Embryonic facial prominence (tissue), 1 donor: ENCODE data around the gene RABIF.
"Not testable (repeated sequence)": the region's sequence is repeated elsewhere in the genome, so short reads cannot be mapped to it uniquely, and the experiment has no call there.

Source experiments
- DNase-seq: peaks from one replicate; pipeline ENCODE4 v3.0.0-alpha.2; 2016; ENCODE audit errors: extremely low spot score

RABIF gene

DNA sequence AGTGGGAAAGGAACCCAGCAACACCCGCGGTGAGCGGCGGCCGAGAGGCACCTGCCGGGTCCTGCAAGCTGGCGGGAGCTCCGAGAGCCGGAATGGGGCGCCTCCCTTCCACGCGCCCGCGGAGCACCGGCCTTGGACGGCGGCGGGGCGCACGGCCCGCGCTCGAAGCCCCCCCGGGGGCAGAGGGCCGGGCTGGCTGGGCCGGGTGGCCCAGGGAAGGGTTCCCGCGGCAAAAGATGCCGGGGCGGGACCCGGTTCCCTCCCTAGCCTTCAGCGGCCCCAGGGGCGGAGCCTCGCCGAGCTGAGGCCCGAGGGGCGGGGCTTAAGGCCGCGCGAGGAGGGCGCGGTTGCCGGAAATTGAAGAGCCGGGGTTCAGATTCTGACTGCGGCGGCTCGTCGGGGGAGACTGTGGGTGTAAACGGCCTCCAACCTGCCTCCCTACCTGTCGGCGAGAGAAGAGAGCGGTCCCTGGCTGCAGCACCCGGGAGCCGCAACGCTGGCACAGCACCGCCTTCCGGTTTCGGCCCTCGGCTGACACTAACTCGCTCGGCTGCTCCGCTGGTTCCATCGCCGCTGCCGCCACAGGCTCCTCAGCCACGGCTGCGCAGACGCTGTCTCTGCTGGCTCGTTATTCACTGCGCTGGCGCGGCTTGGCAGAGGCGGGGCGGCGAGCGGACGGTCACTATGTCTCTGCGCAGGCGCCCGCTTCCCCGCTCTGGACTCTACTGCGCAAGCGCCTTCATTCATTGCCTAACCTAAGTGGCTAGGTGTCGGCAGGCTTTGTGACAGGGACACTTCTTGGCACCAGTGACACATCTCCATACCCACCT, at the start of gene RABIF:
Gene RABIF, minus strand, starts transcription at position 619 of the 830 bp plus-strand sequence. Its CDS starts 51 bp downstream, at position 568.
- peak; percentile 87 for DNase-seq

- DNase-seq: no peak
Observed at GRCh38 chr1:202938287-202938925, 49.5 kb upstream of the RABIF start.

- DNase-seq: not testable (repeated sequence)
Observed at GRCh38 chr1:202936409-202936808, 47.5 kb upstream of the RABIF start.

DNA sequence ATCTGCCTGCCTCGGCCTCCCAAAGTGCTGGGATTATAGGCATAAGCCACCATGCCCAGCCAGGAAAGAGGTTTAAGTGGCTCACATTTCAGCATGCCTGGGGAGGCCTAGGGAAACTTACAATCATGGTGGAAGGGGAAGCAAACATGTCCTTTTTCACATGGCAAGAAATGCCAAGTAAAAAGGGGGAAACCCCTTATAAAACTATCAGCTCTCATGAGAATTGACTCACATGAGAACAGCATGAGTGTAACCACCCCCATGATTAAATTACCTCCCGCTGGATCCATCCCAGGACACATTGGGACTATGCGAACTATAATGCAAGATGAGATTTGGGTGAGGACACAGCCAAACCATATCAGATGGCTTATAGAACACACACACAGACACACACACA, 46.9 kb upstream of the RABIF start:
- no peak for DNase-seq

DNA sequence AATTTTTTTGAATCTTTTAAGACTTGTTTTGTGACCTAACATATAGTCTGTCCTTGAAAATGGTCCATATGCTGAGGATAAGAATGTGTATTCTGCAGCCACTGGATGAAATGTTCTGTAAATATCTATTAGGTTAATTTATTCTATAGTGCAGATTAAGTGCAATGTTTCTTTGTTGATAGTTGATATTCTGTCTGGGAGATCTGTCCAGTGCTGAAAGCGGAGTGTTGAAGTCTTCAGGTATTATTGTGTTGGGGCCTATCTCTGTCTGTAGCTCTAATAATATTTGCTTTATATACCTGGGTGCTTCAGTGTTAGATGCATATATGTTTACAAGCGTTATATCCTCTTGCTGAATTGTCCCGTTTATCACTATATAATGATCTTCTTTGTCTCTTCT, 45.8 kb upstream of the RABIF start:
- DNase-seq: no peak

DNA sequence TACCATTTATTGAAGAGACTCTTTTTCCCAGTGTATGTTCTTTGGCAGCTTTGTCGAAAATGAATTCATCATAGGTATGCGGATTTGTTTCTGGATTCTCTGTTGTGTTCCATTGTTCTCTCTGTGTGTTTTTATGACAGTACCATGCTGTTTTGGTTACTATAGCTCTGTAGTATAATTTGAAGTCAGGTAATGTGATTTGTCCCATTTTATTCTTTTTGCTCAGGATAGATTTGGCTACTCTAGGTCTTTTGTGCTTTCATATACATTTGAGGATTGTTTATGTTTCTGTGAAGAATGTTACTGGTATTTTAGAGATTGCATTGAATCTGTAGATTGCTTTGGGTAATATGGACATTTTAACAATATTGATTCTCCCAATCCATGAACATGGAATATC, 43.5 kb upstream of the RABIF start:
- DNase-seq: no peak

GRCh38 chr1:202926581-202927491, 37.9 kb upstream of the RABIF start, which contains the start of gene KLHL12:
TSS of gene KLHL12 (minus strand) at chr1:202927234. CDS start at chr1:202925162, 2,072 bp downstream.
- peak; percentile 94 for DNase-seq

GRCh38 chr1:202923533-202923932, 34.6 kb upstream of the RABIF start:
- DNase-seq: no peak

DNA sequence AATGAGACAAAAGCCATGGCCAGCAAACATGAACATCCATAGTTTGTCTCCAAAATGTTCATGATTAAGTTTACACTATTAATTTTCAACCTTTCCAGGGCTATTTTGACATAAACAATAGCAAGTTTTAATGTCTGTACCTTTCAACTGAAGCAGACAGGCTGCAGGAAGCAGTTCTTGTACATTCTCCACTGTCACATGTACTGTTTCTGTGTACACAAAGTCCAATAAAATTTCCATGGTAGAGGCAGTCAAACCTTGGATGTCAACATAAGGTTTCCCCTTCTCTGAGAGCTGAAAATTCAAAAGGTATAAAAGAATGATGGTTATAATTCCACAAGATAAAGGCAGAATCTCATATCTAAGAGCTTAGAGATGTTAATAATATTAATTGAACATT, 30.7 kb upstream of the RABIF start:
- DNase-seq: no peak

- no peak for DNase-seq
Observed at GRCh38 chr1:202915146-202915545, 26.2 kb upstream of the RABIF start.

GRCh38 chr1:202912476-202912875, 23.5 kb upstream of the RABIF start:
- DNase-seq: not testable (repeated sequence)

- no peak for DNase-seq
Observed at GRCh38 chr1:202909494-202909893, 20.5 kb upstream of the RABIF start.

DNA sequence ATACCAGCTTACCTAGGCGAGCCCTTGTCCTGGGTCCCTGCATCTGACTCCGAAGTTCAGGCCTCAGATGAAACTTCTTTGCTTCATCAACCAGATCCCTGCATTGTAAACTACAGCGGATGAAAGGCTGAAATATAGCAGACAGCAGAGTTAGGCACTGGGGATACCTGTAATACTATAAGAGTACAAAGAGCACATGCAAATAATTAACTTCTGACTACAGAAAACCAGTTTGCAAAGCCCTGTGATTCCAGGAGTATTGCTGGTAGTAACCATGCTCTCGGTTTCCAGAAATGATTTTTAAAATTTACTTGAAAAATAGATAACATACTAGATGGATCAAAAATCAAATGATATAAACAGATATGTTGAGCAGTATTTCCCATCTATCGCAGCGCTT, 20.0 kb upstream of the RABIF start:
- no peak for DNase-seq

DNA sequence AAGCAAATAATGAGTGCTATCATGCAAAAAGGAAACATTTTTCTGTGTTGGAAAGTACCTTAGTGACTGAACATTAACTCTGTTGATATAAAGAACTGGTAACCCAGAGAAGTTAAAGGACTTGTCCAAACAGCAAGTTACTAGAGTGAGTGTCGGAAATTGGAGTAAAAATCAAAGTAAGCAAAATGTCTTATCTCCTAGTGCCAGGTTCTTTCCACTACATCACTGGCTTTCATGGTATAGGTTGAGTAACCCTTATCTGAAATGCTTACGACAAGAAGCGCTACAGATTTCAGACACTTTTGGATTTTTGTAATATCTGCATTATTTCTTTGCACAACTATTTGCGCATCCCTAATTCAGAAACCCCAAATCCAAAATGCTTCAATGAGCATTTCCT, 16.4 kb upstream of the RABIF start:
- DNase-seq: no peak

GRCh38 chr1:202903808-202904207, 14.9 kb upstream of the RABIF start:
- not testable (repeated sequence) for DNase-seq

DNA sequence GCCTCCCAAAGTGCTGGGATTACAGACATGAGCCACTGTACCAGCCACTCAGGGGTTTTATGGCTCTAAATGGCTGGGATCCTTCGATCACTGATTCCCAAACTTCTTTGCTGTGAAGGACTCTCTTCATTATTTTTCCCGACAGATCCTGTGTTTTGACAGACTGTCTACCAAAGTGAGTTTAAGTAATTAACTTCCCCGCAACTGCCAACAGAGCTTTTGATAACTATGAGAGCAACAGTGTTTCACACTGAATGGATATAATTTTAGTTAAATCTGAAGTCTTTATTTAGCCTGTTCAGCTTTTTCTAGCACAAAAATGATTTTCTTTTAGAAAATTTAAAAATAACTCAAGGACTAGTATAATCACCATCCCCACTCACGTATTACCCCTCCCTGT, 12.6 kb upstream of the RABIF start:
- DNase-seq: no peak

DNA sequence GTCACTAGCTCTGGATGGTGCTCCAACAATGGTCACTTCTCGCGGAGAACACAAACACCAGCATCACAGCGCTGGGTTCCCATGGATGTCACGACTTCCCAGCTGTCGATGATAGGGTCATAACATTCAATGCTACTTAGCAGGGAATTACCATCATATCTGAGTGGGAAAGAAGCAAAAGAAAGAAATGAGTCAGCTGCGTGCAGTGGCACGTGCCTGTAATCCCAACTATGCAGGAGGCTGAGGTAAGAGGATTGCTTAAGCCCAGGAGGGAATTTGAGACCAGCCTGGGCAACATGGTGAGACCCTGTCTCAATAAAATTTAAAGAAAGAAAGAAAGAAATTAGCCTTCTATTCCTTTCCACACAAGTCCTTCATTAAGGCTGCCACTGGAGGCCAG, 3.6 kb upstream of the RABIF start:
- no peak for DNase-seq

GRCh38 chr1:202890392-202890791, 1.4 kb upstream of the RABIF start:
- no peak for DNase-seq

GRCh38 chr1:202888221-202888530, 773 bp downstream of the RABIF start:
- DNase-seq: no peak

GRCh38 chr1:202880961-202881460, 7.9 kb downstream of the RABIF start:
- no peak for DNase-seq

- DNase-seq: no peak
Observed at GRCh38 chr1:202880062-202880461, 8.9 kb downstream of the RABIF start.

GRCh38 chr1:202879128-202879527, 9.8 kb downstream of the RABIF start:
- DNase-seq: no peak
